ENCODE measurements around the gene THADA.
"Not testable (repeated sequence)": the region's sequence is repeated elsewhere in the genome, so short reads cannot be mapped to it uniquely, and the experiment has no call there.

The THADA gene

GRCh38 chr2:43300781-43301583 is 294.9 kb downstream of the THADA start:
- no peak for DNase-seq (ENCODE audit: low read depth)

- no peak for DNase-seq (ENCODE audit: low read depth)
These were observed 295.6 kb downstream of the THADA start for GRCh38 chr2:43300222-43300621.

DNA sequence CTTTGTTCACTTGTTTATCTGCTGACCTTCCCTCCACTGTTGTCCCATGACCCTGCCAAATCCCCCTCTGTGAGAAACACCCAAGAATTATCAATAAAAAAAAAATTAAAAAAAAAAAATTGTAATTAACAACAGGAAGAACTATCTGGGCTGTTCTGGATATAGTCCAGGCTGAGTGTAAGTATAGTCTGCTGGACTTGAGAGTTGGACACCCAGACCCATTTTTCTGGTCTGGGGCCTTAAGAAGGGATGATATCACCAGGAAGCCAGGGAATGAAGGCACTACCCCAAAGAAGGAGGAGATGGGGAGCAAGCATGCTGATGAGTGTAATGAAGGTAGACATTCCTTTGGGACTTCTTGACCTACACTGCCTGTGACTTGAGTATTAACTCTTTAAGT is 297.3 kb downstream of the THADA start:
- no peak for DNase-seq (ENCODE audit: low read depth)

DNA sequence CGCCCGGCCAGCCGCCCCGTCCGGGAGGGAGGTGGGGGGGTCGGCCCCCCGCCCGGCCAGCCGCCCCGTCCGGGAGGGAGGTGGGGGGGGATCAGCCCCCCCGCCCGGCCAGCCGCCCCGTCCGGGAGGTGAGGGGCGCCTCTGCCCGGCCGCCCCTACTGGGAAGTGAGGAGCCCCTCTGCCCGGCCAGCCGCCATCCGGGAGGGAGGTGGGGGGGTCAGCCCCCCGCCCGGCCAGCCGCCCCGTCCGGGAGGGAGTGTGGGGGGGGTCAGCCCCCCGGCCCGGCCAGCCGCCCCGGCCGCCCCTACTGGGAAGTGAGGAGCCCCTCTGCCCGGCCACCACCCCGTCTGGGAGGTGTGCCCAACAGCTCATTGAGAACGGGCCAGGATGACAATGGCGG is 298.1 kb downstream of the THADA start:
- DNase-seq (ENCODE audit: low read depth), result not testable (repeated sequence)

- DNase-seq (ENCODE audit: low read depth), result no peak
These were observed 300.8 kb downstream of the THADA start for GRCh38 chr2:43294973-43295603.

GRCh38 chr2:43293744-43294695 is 301.8 kb downstream of the THADA start:
- DNase-seq (ENCODE audit: low read depth), result peak; percentile 4

GRCh38 chr2:43292851-43293743 is 302.7 kb downstream of the THADA start:
- DNase-seq (ENCODE audit: low read depth), result no peak

GRCh38 chr2:43292297-43292696 is 303.5 kb downstream of the THADA start:
- no peak for DNase-seq (ENCODE audit: low read depth)

- no peak for DNase-seq (ENCODE audit: low read depth)
These were observed 306.5 kb downstream of the THADA start for GRCh38 chr2:43289331-43289730.

- DNase-seq (ENCODE audit: low read depth), result no peak
These were observed 307.2 kb downstream of the THADA start for GRCh38 chr2:43288417-43289305.

- DNase-seq (ENCODE audit: low read depth), result no peak
These were observed 309.9 kb downstream of the THADA start for GRCh38 chr2:43285987-43286386.

GRCh38 chr2:43284967-43285366 is 310.9 kb downstream of the THADA start:
- DNase-seq (ENCODE audit: low read depth), result no peak

DNA sequence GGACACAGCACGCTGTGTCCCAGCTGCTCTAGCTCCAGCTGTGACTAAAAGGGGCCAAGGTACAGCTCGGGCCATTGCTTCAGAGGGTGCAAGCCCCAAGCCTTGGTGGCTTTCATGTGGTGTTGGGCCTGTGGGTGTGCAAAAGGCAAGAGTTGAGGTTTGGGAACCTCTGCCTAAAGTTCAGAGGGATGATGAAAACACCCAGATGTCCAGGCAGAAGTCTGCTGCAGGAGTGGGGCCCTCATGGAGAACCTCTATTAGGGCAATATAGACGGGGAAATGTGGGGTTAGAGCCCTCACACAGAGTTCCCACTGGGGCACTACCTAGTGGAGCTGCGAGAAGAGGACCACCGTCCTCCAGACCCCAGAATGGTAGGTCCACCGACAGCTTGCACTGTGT is 311.5 kb downstream of the THADA start:
- not testable (repeated sequence) for DNase-seq (ENCODE audit: low read depth)

DNA sequence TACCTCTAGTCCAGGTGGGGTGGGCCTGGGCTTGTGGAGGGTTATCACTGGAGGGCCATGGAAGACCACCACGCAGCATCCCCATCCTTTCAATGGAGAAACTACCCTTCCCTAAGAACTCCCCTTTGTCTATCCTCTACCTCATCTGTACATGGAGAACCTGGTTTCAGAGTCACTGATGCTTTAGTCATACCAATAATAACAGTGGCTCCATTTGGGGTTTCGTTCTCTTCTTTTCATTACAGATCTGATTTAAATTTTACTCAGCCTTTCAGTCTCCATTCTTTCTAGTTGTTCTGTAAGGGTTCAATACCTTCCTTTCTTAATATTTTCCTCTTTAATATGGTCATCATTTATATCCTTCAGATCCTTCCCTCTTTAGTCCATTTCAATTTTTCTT is 314.8 kb downstream of the THADA start:
- DNase-seq (ENCODE audit: low read depth), result no peak

- DNase-seq (ENCODE audit: low read depth), result no peak
These were observed 316.5 kb downstream of the THADA start for GRCh38 chr2:43279317-43279840.

DNA sequence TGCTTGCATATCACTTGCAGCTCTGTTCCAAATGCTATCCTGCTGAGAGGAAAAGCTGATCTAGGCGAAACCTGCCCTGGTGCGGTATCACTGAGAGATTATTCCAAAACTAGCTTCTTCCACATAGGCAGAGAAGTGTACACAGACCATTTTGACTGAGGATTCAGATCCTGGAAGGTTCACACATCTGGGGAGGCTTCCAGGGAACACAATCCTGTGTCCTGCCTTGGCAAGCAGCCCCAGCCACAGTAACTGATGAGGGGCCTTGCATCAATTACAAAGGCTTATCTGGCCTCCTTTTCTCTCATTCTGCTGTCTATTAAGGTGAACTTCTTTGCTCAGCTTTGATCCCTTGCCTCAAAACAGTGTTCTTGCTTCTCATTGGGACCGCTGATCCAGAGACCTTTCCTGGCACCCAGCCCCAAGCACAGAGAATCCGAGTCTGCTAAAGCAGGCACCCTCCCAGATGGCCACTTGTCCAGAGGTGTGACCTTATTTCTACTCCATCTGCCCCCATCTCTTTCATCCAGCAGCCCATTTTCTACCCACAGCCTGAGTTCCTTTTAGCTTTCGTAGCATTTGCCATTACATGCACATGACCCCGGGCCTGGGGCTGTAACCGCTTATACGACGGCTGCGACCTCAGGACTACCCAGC is 317.1 kb downstream of the THADA start:
- no peak for DNase-seq (ENCODE audit: low read depth)

DNA sequence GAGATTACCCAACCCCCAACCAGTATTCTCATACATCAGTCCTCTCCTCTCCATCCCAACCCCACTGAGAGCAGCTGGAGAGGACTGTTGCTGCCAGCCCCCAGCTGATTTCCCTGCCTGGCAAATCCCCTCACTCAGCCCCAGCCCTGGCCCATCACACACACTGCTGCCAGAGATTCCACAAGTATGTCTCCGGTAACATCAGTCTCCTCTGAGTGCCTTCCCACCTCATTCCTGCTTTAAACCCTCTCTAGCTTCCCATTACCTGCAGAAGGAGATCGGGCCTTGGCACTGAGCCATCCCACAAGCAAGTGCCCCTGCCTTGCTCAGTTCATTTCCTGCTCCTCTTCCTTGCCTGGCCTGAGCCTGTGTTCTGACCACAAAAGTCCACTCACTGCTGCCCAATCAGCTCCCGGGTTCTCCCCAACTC is 318.9 kb downstream of the THADA start:
- no peak for DNase-seq (ENCODE audit: low read depth)

GRCh38 chr2:43276266-43276941 is 319.4 kb downstream of the THADA start:
- no peak for DNase-seq (ENCODE audit: low read depth)

DNA sequence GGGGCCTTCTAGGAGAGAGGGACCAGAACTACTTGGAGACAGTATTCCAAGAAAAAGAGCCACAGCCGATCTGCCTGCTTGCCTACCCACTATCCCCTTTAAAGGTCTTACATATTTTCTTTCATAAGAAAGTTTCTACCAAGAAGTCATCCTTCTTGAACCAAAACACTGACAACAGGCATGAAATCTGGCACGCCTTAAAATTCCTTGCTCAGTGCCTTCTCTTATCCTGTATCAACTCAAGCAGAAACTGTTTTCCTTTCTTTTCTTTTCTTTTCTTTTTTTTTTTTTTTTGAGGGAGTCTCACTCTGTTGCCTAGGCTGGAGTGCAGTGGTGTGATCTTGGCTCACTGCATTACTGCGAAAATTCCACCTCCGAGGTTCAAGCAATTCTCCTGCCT is 321.1 kb downstream of the THADA start:
- DNase-seq (ENCODE audit: low read depth), result no peak
